ENCODE results near the gene HSD11B2.

HSD11B2 gene

DNA sequence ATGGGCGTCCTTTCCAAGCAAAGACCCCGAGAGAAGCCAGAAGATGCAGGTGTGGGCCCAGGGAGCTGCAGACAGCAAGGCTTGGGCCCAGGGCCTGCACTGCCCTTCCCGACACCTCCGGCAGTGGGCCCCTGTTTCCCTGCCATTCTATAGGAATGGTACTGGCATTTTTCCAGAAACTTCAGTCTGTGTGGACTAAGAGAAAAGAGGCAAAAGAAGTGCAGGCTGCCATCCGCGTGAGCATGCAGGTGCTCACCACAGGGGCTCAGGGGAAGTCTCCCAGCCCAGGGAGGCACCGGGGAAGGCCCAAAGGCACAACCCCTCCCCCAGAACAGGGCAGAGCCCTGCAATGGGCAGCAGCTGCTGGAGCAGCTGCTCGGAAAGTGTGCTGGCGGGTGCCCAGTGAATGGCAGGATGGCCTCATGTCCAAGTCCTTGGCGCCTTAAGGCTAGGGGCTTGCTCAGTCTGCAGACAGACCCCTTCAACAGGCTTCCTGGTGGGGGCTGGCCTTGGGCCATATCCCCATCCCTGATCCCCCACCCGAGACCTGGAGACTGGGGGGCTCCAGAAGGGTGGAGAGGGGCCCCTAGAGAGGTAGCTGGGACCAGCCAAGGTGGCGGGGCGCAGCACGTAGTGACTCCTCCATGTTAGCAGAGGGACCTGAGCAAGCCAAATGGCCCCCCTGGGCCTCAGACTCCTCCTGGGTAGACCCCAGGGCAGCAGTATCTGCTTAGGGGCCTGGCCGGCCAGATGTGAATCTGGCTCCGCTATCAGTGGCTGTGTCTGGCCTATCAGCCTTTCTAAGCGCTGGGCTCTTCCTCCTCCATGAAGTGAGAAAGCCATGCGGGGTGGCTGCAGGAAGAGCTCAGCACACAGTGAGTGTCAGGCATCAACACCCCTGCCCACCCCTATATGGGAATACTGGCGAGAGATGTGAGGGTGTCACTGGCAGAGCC lies 30.9 kb upstream of the HSD11B2 start:
- DNase-seq (ENCODE audit: low spot score): no peak
- TF ChIP-seq, protein P1, sequence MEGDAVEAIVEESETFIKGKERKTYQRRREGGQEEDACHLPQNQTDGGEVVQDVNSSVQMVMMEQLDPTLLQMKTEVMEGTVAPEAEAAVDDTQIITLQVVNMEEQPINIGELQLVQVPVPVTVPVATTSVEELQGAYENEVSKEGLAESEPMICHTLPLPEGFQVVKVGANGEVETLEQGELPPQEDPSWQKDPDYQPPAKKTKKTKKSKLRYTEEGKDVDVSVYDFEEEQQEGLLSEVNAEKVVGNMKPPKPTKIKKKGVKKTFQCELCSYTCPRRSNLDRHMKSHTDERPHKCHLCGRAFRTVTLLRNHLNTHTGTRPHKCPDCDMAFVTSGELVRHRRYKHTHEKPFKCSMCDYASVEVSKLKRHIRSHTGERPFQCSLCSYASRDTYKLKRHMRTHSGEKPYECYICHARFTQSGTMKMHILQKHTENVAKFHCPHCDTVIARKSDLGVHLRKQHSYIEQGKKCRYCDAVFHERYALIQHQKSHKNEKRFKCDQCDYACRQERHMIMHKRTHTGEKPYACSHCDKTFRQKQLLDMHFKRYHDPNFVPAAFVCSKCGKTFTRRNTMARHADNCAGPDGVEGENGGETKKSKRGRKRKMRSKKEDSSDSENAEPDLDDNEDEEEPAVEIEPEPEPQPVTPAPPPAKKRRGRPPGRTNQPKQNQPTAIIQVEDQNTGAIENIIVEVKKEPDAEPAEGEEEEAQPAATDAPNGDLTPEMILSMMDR (IDR thresholded peaks at IDR 0.05; ENCODE audit: borderline replicate concordance, control extremely low read depth, extremely low read depth, insufficient read depth, missing control alignments): no peak
- in situ Hi-C loops (cut with MboI; ENCODE audit: low sequenced_read_pairs, unreplicated experiment): loop anchor here (25.0 kb wide), 2 partner anchors 138 to 438 kb away; partner anchors contain the start of gene CES3

DNA sequence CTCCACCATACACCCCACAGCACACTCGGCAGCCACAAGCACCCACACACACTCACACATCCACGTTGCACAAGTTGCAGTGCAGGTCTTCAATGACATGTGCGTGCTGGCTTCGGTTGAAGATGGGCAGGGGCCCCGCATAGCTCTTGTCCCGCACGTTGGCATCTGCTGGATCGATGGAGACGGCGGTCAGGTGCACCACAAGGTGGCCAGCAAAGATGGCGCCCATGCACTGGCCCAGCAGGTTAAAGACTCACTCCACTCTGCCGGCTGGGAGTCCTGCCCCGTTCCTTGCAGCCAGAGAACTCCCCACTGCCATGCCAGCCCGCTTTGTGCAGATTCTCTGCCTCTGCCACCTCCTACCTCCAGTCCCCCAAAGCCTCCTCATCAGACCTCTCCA lies 30.0 kb upstream of the HSD11B2 start:
- TF ChIP-seq, protein P1 (IDR thresholded peaks at IDR 0.05; ENCODE audit: borderline replicate concordance, control extremely low read depth, extremely low read depth, insufficient read depth, missing control alignments): no peak
- in situ Hi-C loops (cut with MboI; ENCODE audit: low sequenced_read_pairs, unreplicated experiment): loop anchor here (25.0 kb wide), 2 partner anchors 139 to 439 kb away; partner anchors contain the start of gene CES3
- no peak for DNase-seq (ENCODE audit: low spot score)

DNA sequence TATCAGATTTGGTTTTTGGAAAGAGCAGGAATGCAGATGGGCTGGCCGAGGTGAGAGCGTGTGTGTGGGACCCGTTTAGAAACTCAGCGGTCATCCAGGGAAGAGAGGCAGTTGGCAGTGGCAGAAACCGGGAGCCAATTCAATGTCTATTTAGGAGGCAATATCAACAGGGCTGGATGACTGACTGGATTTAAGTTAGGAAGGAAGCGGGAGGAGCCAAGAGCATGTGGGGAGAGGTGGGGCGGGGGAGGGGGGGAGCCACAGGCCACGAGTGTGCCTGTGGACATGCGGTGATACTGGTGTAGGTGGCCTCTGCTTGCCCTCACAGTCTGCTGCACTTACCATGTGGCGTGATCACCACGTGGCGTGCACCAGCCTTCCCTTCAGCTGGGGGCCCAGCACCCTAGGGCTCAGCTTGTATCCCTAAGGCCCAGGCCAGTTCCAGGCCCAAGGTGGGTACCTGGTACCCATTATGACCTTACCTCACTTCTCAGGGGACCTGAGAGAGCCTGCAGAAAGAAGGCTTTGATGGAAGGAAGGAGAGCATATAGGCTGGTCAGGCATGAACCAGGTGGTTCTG lies 26.9 kb upstream of the HSD11B2 start:
- DNase-seq (ENCODE audit: low spot score): no peak
- TF ChIP-seq, protein P1 (IDR thresholded peaks at IDR 0.05; ENCODE audit: borderline replicate concordance, control extremely low read depth, extremely low read depth, insufficient read depth, missing control alignments): no peak
- in situ Hi-C loops (cut with MboI; ENCODE audit: low sequenced_read_pairs, unreplicated experiment): loop anchor here (25.0 kb wide), 2 partner anchors 142 to 442 kb away; partner anchors contain the start of gene CES3

DNA sequence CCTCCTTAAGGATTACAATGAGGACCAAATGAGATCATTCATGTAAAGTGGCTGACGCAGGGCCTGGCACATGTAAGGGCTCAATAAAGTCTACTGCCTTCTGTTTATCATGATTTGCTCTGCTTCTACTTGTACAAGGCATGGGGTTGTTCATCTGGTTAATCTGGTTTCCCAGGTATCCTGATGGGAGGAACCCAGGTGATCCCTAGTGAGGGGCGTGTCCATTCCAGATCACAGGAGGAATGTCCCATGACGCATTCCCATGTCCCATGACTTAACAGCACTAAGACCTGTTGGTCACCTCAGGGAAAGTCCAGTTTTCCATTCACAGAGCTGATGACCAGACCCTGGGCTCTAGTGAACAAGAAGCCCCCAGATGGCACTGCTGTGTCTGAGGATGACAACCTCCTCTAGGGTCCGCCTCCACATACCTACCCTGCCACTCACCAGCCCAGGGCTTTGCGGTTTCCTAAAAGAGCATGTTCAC lies 26.1 kb upstream of the HSD11B2 start:
- no peak for DNase-seq (ENCODE audit: low spot score)
- in situ Hi-C loops (cut with MboI; ENCODE audit: low sequenced_read_pairs, unreplicated experiment): loop anchor here (25.0 kb wide), 2 partner anchors 142 to 442 kb away; partner anchors contain the start of gene CES3
- TF ChIP-seq, protein P1 (IDR thresholded peaks at IDR 0.05; ENCODE audit: borderline replicate concordance, control extremely low read depth, extremely low read depth, insufficient read depth, missing control alignments): no peak

DNA sequence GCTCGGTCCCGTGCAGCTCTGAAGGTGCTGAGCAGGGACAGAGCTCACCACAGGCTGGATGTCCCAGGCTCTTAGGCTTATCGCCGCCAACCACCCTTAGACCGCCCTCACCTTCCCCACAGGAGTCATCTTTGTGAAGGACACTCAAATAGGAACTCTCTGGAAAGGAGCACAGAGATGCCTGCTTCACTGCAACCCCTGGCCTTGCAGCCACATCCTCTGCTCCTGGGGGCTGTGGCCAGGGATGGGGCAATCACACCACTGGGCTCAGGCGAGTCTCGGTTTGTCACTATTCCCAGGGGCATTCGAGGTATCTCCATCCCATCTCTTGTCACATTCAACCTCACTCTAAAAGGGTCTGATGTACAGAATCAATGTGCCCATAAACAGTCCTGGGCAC lies 25.6 kb upstream of the HSD11B2 start:
- TF ChIP-seq, protein P1 (IDR thresholded peaks at IDR 0.05; ENCODE audit: borderline replicate concordance, control extremely low read depth, extremely low read depth, insufficient read depth, missing control alignments): no peak
- no peak for DNase-seq (ENCODE audit: low spot score)
- in situ Hi-C loops (cut with MboI; ENCODE audit: low sequenced_read_pairs, unreplicated experiment): loop anchor here (25.0 kb wide), 2 partner anchors 143 to 443 kb away; partner anchors contain the start of gene CES3
